ENCODE data around the gene GALNT2.

- TF ChIP-seq POU6F1 (CRISPR knock-in tag; IDR thresholded peaks at IDR 0.05; ENCODE audit: borderline replicate concordance, low read depth) (no peak), ZNF8 (CRISPR knock-in tag; IDR thresholded peaks at IDR 0.05) (no peak), ZFP3 (CRISPR knock-in tag; IDR thresholded peaks at IDR 0.05) (no peak), ZFP30 (CRISPR knock-in tag; IDR thresholded peaks at IDR 0.05) (no peak), PATZ1 (CRISPR knock-in tag; IDR thresholded peaks at IDR 0.05; ENCODE audit: borderline replicate concordance) (no peak), GLIS3 (CRISPR knock-in tag; IDR thresholded peaks at IDR 0.05) (no peak), ZC3H10 (CRISPR knock-in tag; IDR thresholded peaks at IDR 0.05) (no peak)
Measured at GRCh38 chr1:230267338-230268065, 200.5 kb downstream of the GALNT2 start.
